ENCODE measurements around the gene WDR77. TPM values are rescaled to one million over a fixed set of nuclear protein-coding genes. Genes with fewer than 3 reads are reported as not detected.
A peak's percentile ranks its signal among the peaks of the same experiment; 100 is the strongest.

WDR77 gene
- total RNA-seq, 2 experiments from 2014 or later, result 12.4 to 15.1 TPM

DNA sequence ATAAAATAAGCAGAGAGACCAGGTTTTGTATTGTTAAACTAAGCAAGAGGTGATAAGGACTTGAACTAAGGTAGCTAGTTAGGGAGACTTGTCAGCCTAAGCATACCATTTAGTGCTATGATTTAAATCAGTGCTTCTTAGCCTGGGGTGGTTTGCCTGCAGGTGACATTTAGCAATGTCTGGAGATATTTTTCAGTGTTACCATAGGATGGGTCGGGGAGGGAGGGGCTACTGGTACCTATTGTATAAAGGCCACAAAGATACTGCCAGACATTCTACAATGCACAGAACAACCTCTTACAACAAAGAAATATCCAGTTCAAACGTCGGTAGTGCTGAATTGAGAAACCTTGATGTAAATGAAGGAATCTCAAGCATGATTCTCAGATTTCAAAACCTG, 3.5 kb upstream of the WDR77 start:
- TF ChIP-seq, protein P1, sequence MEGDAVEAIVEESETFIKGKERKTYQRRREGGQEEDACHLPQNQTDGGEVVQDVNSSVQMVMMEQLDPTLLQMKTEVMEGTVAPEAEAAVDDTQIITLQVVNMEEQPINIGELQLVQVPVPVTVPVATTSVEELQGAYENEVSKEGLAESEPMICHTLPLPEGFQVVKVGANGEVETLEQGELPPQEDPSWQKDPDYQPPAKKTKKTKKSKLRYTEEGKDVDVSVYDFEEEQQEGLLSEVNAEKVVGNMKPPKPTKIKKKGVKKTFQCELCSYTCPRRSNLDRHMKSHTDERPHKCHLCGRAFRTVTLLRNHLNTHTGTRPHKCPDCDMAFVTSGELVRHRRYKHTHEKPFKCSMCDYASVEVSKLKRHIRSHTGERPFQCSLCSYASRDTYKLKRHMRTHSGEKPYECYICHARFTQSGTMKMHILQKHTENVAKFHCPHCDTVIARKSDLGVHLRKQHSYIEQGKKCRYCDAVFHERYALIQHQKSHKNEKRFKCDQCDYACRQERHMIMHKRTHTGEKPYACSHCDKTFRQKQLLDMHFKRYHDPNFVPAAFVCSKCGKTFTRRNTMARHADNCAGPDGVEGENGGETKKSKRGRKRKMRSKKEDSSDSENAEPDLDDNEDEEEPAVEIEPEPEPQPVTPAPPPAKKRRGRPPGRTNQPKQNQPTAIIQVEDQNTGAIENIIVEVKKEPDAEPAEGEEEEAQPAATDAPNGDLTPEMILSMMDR (IDR thresholded peaks at IDR 0.05), result no peak
- H3K9me3 ChIP-seq (ENCODE audit: control insufficient read depth in 1 of 2, insufficient read depth in 1 of 2, low read length in 2 of 2), result no peaks in the 10 kb centered on the region
- H3K4me1 ChIP-seq (ENCODE audit: insufficient read depth, low read length), result peaks cover 45% of the 10 kb centered on the region
- H3K36me3 ChIP-seq (ENCODE audit: insufficient read depth, low read length), result peaks cover 66% of the 10 kb centered on the region
- Mint-ChIP-seq H3K36me3 (ENCODE audit: low read depth) (peaks cover 91% of the 10 kb centered on the region), H3K4me3 (peak overlapping the region; percentile 2), H3K27me3 (no peaks in the 10 kb centered on the region), H3K9me3 (no peaks in the 10 kb centered on the region), H3K27ac (no peak overlapping the region), H3K4me1 (ENCODE audit: low read depth) (peaks cover 81% of the 10 kb centered on the region)
- ChIA-PET CTCF (interaction anchor here (1.2 kb wide), 1 partner anchor 231 kb away, joined by 3 read pairs; no protein-coding TSS in a partner anchor), POLR2A (interaction anchor here (1.4 to 2.1 kb wide), 2 partner anchors 24 to 55 kb away, joined by 4 to 6 read pairs; no protein-coding TSS in a partner anchor)
- ATAC-seq (ENCODE audit: poor library complexity), result no peak
- no peak overlapping the region for H3K4me3 ChIP-seq (ENCODE audit: low read length)
- H3K27ac ChIP-seq (ENCODE audit: low read depth in 1 of 2, low read length in 2 of 2), result no peak overlapping the region
- H3K27me3 ChIP-seq (ENCODE audit: control insufficient read depth in 1 of 2, insufficient read depth in 2 of 2, low read length in 2 of 2), result no peaks in the 10 kb centered on the region
- intact Hi-C loops (cut with DNase I, micrococcal nuclease), result no loop called here
- DNase-seq, result no peak

DNA sequence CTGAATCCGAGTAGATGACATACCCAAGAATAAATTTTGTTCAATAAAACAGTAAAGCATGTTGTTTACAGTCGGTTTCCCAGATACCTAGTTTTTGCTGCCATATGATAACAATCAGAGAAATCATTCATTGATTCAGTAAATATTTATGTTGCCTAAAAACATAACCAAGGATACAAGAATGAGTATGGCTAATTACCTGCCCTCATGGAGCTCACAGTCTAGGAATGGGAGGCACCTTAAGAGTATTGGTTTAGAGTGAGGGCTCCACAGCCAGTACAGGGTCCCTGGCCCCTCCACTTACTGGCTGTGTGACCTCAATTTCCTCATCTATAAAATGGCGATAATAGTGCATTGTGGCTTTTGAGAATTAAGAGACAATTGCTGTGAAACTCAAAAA, 1.1 kb upstream of the WDR77 start:
- Histone ChIP-seq H3K27ac (ENCODE audit: low read depth in 1 of 2, low read length in 2 of 2) (peak overlapping the region; percentile 75 to 93), H3K36me3 (ENCODE audit: insufficient read depth, low read length) (peaks cover 56% of the 10 kb centered on the region), H3K4me3 (ENCODE audit: low read length) (peak overlapping the region; percentile 75), H3K4me1 (ENCODE audit: insufficient read depth, low read length) (peaks cover 52% of the 10 kb centered on the region), H3K9me3 (ENCODE audit: control insufficient read depth in 1 of 2, insufficient read depth in 1 of 2, low read length in 2 of 2) (no peaks in the 10 kb centered on the region), H3K27me3 (ENCODE audit: control insufficient read depth in 1 of 2, insufficient read depth in 2 of 2, low read length in 2 of 2) (no peaks in the 10 kb centered on the region)
- DNase-seq, result no peak
- TF ChIP-seq, protein P1 (IDR thresholded peaks at IDR 0.05), result no peak
- Mint-ChIP-seq H3K27me3 (no peaks in the 10 kb centered on the region), H3K9me3 (no peaks in the 10 kb centered on the region), H3K4me1 (ENCODE audit: low read depth) (peaks cover 92% of the 10 kb centered on the region), H3K27ac (peak overlapping the region; percentile 97), H3K4me3 (peak overlapping the region; percentile 97), H3K36me3 (ENCODE audit: low read depth) (peaks cover 91% of the 10 kb centered on the region)
- POLR2A ChIA-PET, result interaction anchor here (0.5 to 1.5 kb wide), 4 partner anchors 16 to 299 kb away, joined by 3 to 4 read pairs (median 4); no protein-coding TSS in a partner anchor
- no peak for ATAC-seq (ENCODE audit: poor library complexity)
- intact Hi-C loops (cut with DNase I, micrococcal nuclease), result loop anchor here in 1 of 2 experiments (2.0 kb wide), 1 partner anchor 19 kb away; no protein-coding TSS in a partner anchor
- CTCF ChIA-PET, result interaction anchor here (1.6 kb wide), 1 partner anchor 26 kb away, joined by 5 read pairs; no protein-coding TSS in a partner anchor

GRCh38 chr1:111449703-111450017, 604 bp upstream of the WDR77 start:
- ATAC-seq (ENCODE audit: poor library complexity) (no peak), DNase-seq (no peak)
- ChIA-PET CTCF (interaction anchor here (1.3 to 1.6 kb wide), 2 partner anchors 27 to 227 kb away, joined by 4 to 5 read pairs; no protein-coding TSS in a partner anchor), POLR2A (interaction anchor here (1.4 kb wide), 1 partner anchor 20 kb away, joined by 4 read pairs; no protein-coding TSS in a partner anchor)
- peaks cover 49% of the 10 kb centered on the region for H3K4me1 ChIP-seq (ENCODE audit: insufficient read depth, low read length)
- no peaks in the 10 kb centered on the region for H3K9me3 Mint-ChIP-seq
- peak overlapping the region; percentile 97 for H3K27ac Mint-ChIP-seq
- peak overlapping the region; percentile 97 for H3K4me3 Mint-ChIP-seq
- no peaks in the 10 kb centered on the region for H3K27me3 Mint-ChIP-seq
- peaks cover 92% of the 10 kb centered on the region for H3K4me1 Mint-ChIP-seq (ENCODE audit: low read depth)
- intact Hi-C loops (cut with DNase I, micrococcal nuclease), result loop anchor here (2.0 to 10.0 kb wide), 10 partner anchors 19 to 1415 kb away; partner anchors contain the start of genes DDX20 (in 2 of the 2), CEPT1 (in 1 of the 2), DRAM2 (in 1 of the 2) and STRIP1 (in 1 of the 2)
- H3K27ac ChIP-seq (ENCODE audit: low read depth in 1 of 2, low read length in 2 of 2), result peak overlapping the region; percentile 75 to 93
- TF ChIP-seq, protein P1 (IDR thresholded peaks at IDR 0.05), result no peak
- H3K36me3 Mint-ChIP-seq (ENCODE audit: low read depth), result peaks cover 91% of the 10 kb centered on the region
- H3K4me3 ChIP-seq (ENCODE audit: low read length), result peak overlapping the region; percentile 75
- no peaks in the 10 kb centered on the region for H3K27me3 ChIP-seq (ENCODE audit: control insufficient read depth in 1 of 2, insufficient read depth in 2 of 2, low read length in 2 of 2)
- H3K36me3 ChIP-seq (ENCODE audit: insufficient read depth, low read length), result peaks cover 56% of the 10 kb centered on the region
- no peaks in the 10 kb centered on the region for H3K9me3 ChIP-seq (ENCODE audit: control insufficient read depth in 1 of 2, insufficient read depth in 1 of 2, low read length in 2 of 2)
